NCI-H510A (cell line): ENCODE measurements around the gene FAM151A.

Source experiments
- DNase-seq: peaks from one replicate; lab custom pipeline; 2025; lab: John Stamatoyannopoulos, UW

FAM151A gene

GRCh38 chr1:54579337-54579781, 44.0 kb downstream of the FAM151A start:
- DNase-seq = no peak

- DNase-seq = no peak
Measured at GRCh38 chr1:54577612-54578011, 45.7 kb downstream of the FAM151A start.

- DNase-seq = no peak
Measured at GRCh38 chr1:54575605-54576290, 47.6 kb downstream of the FAM151A start.

- no peak for DNase-seq
Measured at GRCh38 chr1:54575161-54575560, 48.2 kb downstream of the FAM151A start.

GRCh38 chr1:54574158-54574778, 49.1 kb downstream of the FAM151A start:
- DNase-seq = no peak

- DNase-seq = no peak
Measured at GRCh38 chr1:54572542-54572850, 50.8 kb downstream of the FAM151A start.

GRCh38 chr1:54571803-54572541, 51.4 kb downstream of the FAM151A start:
- DNase-seq = no peak

- peak; percentile 16 for DNase-seq
Measured at GRCh38 chr1:54571326-54571725, 52.0 kb downstream of the FAM151A start.

GRCh38 chr1:54570161-54570560, 53.2 kb downstream of the FAM151A start:
- no peak for DNase-seq

GRCh38 chr1:54569339-54569738, 54.0 kb downstream of the FAM151A start:
- no peak for DNase-seq

- no peak for DNase-seq
Measured at GRCh38 chr1:54567961-54568360, 55.4 kb downstream of the FAM151A start.

GRCh38 chr1:54566438-54567141, 56.7 kb downstream of the FAM151A start:
- DNase-seq = no peak

- DNase-seq = no peak
Measured at GRCh38 chr1:54565113-54565501, 58.2 kb downstream of the FAM151A start.

- peak; percentile 88 for DNase-seq
Measured at GRCh38 chr1:54564312-54565112, 58.8 kb downstream of the FAM151A start.

GRCh38 chr1:54559771-54560231, 63.5 kb downstream of the FAM151A start:
- no peak for DNase-seq
